Metanephros (tissue), 1 donor: ENCODE measurements around the gene TMEM80. TPM values are rescaled to one million over a fixed set of nuclear protein-coding genes. Genes with fewer than 3 reads are reported as not detected.

Experiments used
- total RNA-seq: library from RNA; depleted of rRNA; stranded (reverse); fragments of >200 nt; gene quantifications from one replicate; pipeline ENCODE4 v1.2.3, GENCODE V29; 2014

TMEM80 gene
- total RNA-seq, result 16.8 TPM

DNA sequence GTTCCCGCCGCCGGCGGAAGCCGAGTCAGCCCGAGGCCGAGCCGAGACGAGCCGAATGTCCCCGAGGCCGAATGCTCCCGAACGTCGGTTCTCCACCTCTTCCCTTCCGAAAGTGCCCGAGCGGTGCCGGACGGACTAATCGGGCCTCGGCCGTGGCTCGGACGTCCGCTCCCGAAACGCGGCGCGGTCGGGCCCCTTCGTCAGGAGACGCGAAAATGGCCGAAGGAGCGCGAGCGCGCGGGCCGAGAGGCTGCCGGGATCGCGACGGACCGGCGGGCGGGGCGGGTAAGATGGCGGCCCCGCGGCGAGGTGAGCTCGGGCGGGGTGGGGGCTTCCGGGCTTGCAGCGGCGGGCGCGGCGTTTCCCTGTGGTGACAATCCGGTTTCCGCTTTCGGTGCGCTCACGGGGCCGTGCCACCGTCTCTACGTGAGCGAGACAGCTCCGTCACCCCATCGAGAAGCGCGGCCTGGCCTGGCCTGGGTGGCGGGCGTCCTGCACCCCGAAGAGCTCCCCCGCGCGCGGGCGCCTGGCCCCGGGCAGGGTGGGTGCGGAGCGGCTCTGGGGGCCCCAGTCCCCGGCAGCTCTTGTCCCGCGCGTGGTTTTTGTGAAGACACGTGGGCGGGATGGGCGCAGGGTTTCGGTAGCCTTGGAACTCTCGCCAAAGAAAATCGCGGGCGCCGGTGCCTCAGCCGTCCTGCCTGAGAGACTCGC, at the start of gene TMEM80:
Gene TMEM80, plus strand, starts transcription at position 279 of the 711 bp plus-strand sequence. Its CDS starts 12 bp downstream, at position 291.

DNA sequence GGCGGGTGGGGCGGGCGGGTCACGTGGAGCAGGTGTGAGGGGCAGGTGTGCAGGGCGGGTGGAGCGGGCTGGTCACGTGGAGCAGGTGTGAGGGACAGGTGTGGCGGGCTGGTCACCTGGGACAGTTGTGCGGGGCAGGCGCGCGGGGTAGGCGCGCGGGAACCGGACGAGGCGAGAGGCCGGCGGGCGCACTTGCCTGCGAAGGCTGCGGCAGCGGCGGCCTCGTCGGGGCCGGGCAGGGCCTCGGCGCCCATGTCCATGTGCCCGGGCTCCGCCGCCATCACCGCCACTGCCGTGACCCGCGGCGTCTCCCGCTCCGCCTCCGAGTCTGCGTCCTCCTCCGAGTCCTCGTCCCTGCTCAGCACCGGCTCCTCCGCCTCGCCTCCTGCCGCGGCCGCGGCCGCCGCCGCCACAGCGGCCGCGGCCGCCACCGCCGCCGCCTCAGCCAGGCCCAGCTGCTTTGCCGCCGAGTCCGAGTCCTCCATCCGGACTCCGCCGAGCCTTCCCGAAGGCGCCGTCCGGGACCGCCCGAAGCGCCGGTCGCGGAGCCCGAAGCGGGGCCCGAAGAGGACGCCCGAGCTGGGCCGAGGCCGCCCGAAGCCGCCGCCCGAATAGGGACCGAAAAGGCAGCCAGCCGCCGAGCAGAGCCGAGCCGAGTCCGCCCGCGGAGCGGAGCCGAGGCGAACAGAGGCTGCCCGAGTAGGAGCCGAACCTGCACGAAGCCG, 891 bp upstream of the TMEM80 start, which contains the start of gene DEAF1:
Gene DEAF1, minus strand, starts transcription at position 660 of the 725 bp plus-strand sequence. Its CDS starts 175 bp downstream, at position 485.

DNA sequence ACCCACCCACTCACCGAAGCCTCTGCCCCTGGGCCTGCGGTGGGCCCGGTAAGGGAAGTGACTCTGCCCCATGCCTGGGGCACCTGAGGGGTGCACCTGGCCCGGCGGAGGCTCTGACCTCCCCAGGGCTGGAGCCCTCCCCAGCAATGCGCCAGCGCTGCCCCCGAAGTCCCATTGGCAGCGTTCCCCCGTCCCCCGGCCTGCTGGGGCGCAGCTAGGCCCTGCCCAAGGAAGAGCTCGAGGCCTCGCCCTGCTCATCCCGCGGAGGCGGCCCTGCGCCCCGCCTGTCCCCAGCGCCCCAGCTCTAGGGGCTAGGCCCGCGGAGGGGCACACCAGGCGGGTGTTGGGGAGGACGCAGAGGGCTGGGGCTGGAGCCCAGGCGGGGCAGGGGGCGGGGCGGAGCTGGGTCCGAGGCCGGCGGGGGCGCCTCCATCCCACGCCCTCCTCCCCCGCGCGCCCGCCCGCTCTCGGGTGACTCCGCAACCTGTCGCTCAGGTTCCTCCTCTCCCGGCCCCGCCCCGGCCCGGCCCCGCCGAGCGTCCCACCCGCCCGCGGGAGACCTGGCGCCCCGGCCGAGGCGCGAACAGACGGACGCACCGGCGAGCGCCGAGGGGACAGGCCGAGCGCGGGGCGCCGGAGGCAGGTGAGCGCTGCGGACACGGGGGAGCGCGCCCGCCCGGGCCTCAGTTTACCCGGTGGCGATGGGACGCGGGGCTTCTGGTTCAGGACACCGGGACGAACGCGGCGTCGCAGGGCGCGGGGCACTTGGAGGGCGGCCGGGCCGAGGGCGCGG, 10.2 kb downstream of the TMEM80 start, which contains the start of gene EPS8L2:
Gene EPS8L2, plus strand, starts transcription at position 586 of the 793 bp plus-strand sequence. CDS start 3,177 bp downstream, outside the sequence.

DNA sequence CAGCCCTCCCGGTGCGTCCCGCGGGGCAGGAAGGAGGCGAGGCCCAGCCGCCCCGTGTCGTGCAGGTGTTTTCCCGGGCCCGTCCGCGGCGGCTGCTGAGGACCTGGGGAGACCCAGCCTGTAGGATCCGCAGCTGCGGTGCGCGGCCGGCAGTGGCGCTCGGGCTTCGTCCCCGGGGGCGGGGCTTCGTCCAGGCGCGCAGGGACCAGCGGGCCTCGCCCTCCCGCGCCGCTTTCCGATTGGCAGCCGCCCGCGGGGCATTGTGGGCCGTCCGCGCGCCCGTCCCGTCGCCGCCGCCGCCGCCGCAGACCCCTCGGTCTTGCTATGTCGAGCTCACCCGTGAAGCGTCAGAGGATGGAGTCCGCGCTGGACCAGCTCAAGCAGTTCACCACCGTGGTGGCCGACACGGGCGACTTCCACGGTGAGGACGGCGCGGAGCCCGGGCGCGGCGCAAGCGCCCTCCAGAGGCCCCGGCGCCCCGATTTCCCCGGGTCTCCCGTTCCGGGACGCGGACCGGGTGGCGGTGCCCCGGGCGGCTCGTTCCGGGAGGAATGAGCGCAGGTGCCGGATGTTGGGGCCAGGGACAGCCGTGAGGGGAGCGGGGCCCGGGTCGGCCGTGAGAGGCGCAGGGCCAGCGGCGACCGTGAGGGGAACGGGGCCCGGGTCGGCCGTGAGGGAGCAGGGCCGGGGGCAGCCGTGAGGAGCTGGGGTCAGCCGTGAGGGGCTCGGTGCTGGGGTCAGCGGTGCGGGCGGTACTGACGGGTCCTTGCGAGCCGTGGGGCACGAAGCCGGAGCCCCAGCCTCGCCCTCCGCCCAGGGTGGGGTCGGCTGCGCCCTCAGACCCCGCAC, 51.8 kb downstream of the TMEM80 start, which contains the start of gene TALDO1:
Gene TALDO1, plus strand, starts transcription at position 307 of the 849 bp plus-strand sequence. Its CDS starts 18 bp downstream, at position 325.

Other genes with a start within 250 kb of the TMEM80 start
- 48.8 TPM for gene PTDSS2, start 245.5 kb upstream of the TMEM80 start, total RNA-seq
- 143 TPM for gene RNH1, start 188.6 kb upstream of the TMEM80 start, total RNA-seq
- gene HRAS, start 160.2 kb upstream of the TMEM80 start, total RNA-seq, result 23.0 TPM
- 1.8 TPM for gene LRRC56, start 158.3 kb upstream of the TMEM80 start, total RNA-seq
- 2.3 TPM for gene LMNTD2, start 135.1 kb upstream of the TMEM80 start, total RNA-seq
- 55.8 TPM for gene RASSF7, start 134.8 kb upstream of the TMEM80 start, total RNA-seq
- 29.7 TPM for gene PHRF1, start 119.3 kb upstream of the TMEM80 start, total RNA-seq
- gene IRF7, start 79.9 kb upstream of the TMEM80 start, total RNA-seq, result 18.1 TPM
- gene CDHR5, start 70.9 kb upstream of the TMEM80 start, total RNA-seq, result 21.3 TPM
- 7.6 TPM for gene SCT, start 68.6 kb upstream of the TMEM80 start, total RNA-seq
- 1.3 TPM for gene DRD4, start 58.5 kb upstream of the TMEM80 start, total RNA-seq
- gene DEAF1, start 594 bp upstream of the TMEM80 start, total RNA-seq, result 27.9 TPM
- gene EPS8L2, start 10.4 kb downstream of the TMEM80 start, total RNA-seq, result 137 TPM
- gene TALDO1, start 51.6 kb downstream of the TMEM80 start, total RNA-seq, result 118 TPM
- 67.5 TPM for gene GATD1, start 81.7 kb downstream of the TMEM80 start, total RNA-seq
- 0.12 TPM for gene CEND1, start 94.3 kb downstream of the TMEM80 start, total RNA-seq
- gene SLC25A22, start 102.5 kb downstream of the TMEM80 start, total RNA-seq, result 10.7 TPM
- gene PIDD1, start 109.4 kb downstream of the TMEM80 start, total RNA-seq, result 19.7 TPM
- 558 TPM for gene RPLP2, start 114.2 kb downstream of the TMEM80 start, total RNA-seq
- gene PNPLA2, start 123.1 kb downstream of the TMEM80 start, total RNA-seq, result 76.7 TPM
- gene CRACR2B, start 132.1 kb downstream of the TMEM80 start, total RNA-seq, result 12.9 TPM
- 153 TPM for gene CD151, start 137.1 kb downstream of the TMEM80 start, total RNA-seq
- 39.9 TPM for gene POLR2L, start 146.7 kb downstream of the TMEM80 start, total RNA-seq
- 75.3 TPM for gene TSPAN4, start 147.0 kb downstream of the TMEM80 start, total RNA-seq
- gene CHID1, start 215.0 kb downstream of the TMEM80 start, total RNA-seq, result 55.0 TPM
- 93.0 TPM for gene AP2A2, start 230.1 kb downstream of the TMEM80 start, total RNA-seq